Measurements from ENCODE around the gene THSD7B.

- no peak for TF ChIP-seq POLR2A (IDR thresholded peaks at IDR 0.05; ENCODE audit: low read length)
- TF ChIP-seq, protein P1, sequence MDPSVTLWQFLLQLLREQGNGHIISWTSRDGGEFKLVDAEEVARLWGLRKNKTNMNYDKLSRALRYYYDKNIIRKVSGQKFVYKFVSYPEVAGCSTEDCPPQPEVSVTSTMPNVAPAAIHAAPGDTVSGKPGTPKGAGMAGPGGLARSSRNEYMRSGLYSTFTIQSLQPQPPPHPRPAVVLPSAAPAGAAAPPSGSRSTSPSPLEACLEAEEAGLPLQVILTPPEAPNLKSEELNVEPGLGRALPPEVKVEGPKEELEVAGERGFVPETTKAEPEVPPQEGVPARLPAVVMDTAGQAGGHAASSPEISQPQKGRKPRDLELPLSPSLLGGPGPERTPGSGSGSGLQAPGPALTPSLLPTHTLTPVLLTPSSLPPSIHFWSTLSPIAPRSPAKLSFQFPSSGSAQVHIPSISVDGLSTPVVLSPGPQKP (IDR thresholded peaks at IDR 0.05; ENCODE audit: low read depth, low read length) = no peak
Measured at GRCh38 chr2:137381731-137382130, 616.4 kb downstream of the THSD7B start.
